Pancreas (tissue), 10 donors: ENCODE measurements around the gene CCDC127. TPM values are rescaled to one million over a fixed set of nuclear protein-coding genes. Genes with fewer than 3 reads are reported as not detected.

Experiments used
- ATAC-seq, 4 donors: fragments of 200-7000 bp; cut with Tn5 transposase; one replicate each; pipeline versions ENCODE4 v1.8.0 to v1.9.1; 2020; ENCODE audit warnings: mild to moderate bottlenecking in 4 of 4, moderate library complexity in 4 of 4
- DNase-seq, 6 donors: peaks; one replicate each; pipeline ENCODE4 v3.0.0-alpha.2; 2020
- FAIRE-seq: peaks from 2 replicates; lab custom pipeline; 2012; peaks lifted over from hg19 to GRCh38; lab: Jason Lieb, UNC
- H3K27ac ChIP-seq, 4 donors: fragments of 200-600 bp; sonication (generic); 1 replicate in 3 of 4; 2 replicates in 1 of 4; pipeline versions ENCODE4 v1.5.0 to v1.8.0; 2020
- H3K27me3 ChIP-seq, 4 donors: fragments of 200-600 bp; one replicate each; pipeline ENCODE4 v1.8.0; 2021
- H3K36me3 ChIP-seq, 3 donors: fragments of 200-600 bp; sonication (generic) in 1 of 3; one replicate each; pipeline versions ENCODE4 v1.5.0 to v1.8.0; 2020 to 2021
- H3K4me1 ChIP-seq, 3 donors: fragments of 200-600 bp; one replicate each; pipeline ENCODE4 v1.8.0; 2021
- H3K4me3 ChIP-seq, 4 donors: fragments of 200-600 bp; sonication (generic) in 2 of 4; one replicate each; pipeline versions ENCODE4 v1.5.0 to v1.8.0; 2020 to 2021
- H3K9me3 ChIP-seq, 4 donors: fragments of 200-600 bp; one replicate each; pipeline ENCODE4 v1.8.0; 2021
- CTCF ChIP-seq, 4 donors: fragments of 200-600 bp; sonication (generic) in 3 of 4; IDR thresholded peaks; one replicate each; pipeline versions ENCODE4 v1.5.0 to v1.8.0; 2021; ENCODE audit warnings: antibody characterized with exemption in 4 of 4
- WGBS, 2 donors: extraction: QIAGEN DNeasy Blood & Tissue Kit; methylation state at CpG; one replicate each; pipeline ENCODE4 v1.1.7; 2013; 5-methylcytosine and 5-hydroxymethylcytosine counted together
- intact Hi-C, 3 donors: fragments of 100-400 bp; cut with DNase I; formaldehyde crosslinking; loops; one replicate each; pipeline versions ENCODE4 v1.11.1 to v1.14.2; 2022
- polyA plus RNA-seq, 2 donors: library from polyadenylated mRNA; stranded (reverse); fragments of 200-250 nt; gene quantifications; one replicate each; pipeline ENCODE4 v1.2.3, GENCODE V29; 2013
- total RNA-seq, 6 donors: library from RNA; stranded (reverse); fragmentation: NEBNext Ultra II Directional in 4 of 6; extraction: Animal tissue kit (Norgen Biotek cat#: 25700) in 4 of 6; gene quantifications; one replicate each; pipeline versions ENCODE4 v1.2.1 to v1.2.4, GENCODE V29; 2021 to 2023
- donor health status: healthy with polysubstance abuse.
- donor health status: DM: no; HTN: no; CAD: no; lungs with moderate emphysema.
- donor health status: DM: no; HTN: no; CAD: no.
- donor health status: control.
- donor health status: control.
- donor health status: Bipolar disorder and iron deficiency.
- donor health status: DM: yes; HTN: yes; CAD: no.
- donor health status: DM: no; HTN: no; CAD: no.
- donor health status: DM: no; HTN: no; CAD: no.
- donor health status: DM: yes; HTN: yes; CAD: no.

The CCDC127 gene
- total and polyA plus RNA-seq, 8 donors = 1.2 to 3.9 (median 1.9) TPM

- Histone ChIP-seq H3K9me3 (no peaks in the 10 kb centered on the region), H3K27ac (no peak overlapping the region), H3K36me3 (no peaks in the 10 kb centered on the region), H3K27me3 (no peaks in the 10 kb centered on the region), H3K4me1 (peaks cover 0 to 5% (median 4%) of the 10 kb centered on the region in 3 donors), H3K4me3 (no peak overlapping the region)
- DNase-seq (peak in 2 of 6 donors; percentile 19 to 52), ATAC-seq (no peak), FAIRE-seq (no peak)
- no peak for TF ChIP-seq CTCF (IDR thresholded peaks at IDR 0.05)
- WGBS, 2 donors = 67 to 74% methylated on average over 11 of the region's 11 CpGs
- intact Hi-C loops = no loop called here
These were observed 28.0 kb downstream of the CCDC127 start for GRCh38 chr5:189976-190365.

GRCh38 chr5:189486-189885, 28.5 kb downstream of the CCDC127 start:
- Histone ChIP-seq H3K9me3 (no peaks in the 10 kb centered on the region), H3K4me1 (peaks cover 0 to 5% (median 4%) of the 10 kb centered on the region in 3 donors), H3K36me3 (no peaks in the 10 kb centered on the region), H3K27ac (no peak overlapping the region), H3K27me3 (no peaks in the 10 kb centered on the region), H3K4me3 (no peak overlapping the region)
- intact Hi-C loops = no loop called here
- WGBS, 2 donors = 81 to 91% methylated on average over 10 of the region's 10 CpGs
- FAIRE-seq (no peak), DNase-seq (peak in 1 of 6 donors; percentile 50), ATAC-seq (no peak)
- no peak for TF ChIP-seq CTCF (IDR thresholded peaks at IDR 0.05)

- Histone ChIP-seq H3K4me1 (peaks cover 0 to 5% (median 4%) of the 10 kb centered on the region in 3 donors), H3K27me3 (no peaks in the 10 kb centered on the region), H3K36me3 (no peaks in the 10 kb centered on the region), H3K4me3 (peak overlapping the region in 2 of 4 donors; percentile 16 to 19), H3K27ac (no peak overlapping the region), H3K9me3 (no peaks in the 10 kb centered on the region)
- peak; percentile 74 to 94 (median 90) for DNase-seq
- no peak for FAIRE-seq
- peak; percentile 79 to 96 (median 91) for ATAC-seq
- 30 to 35% methylated on average over 35 to 37 of the region's 37 CpGs for WGBS, 2 donors
- TF ChIP-seq CTCF (IDR thresholded peaks at IDR 0.05) = peak; percentile 91 to 96 (median 93)
- intact Hi-C loops = no loop called here
These were observed 29.2 kb downstream of the CCDC127 start for GRCh38 chr5:188488-189481.

GRCh38 chr5:187617-188451, 30.1 kb downstream of the CCDC127 start:
- Histone ChIP-seq H3K9me3 (no peaks in the 10 kb centered on the region), H3K4me1 (peaks cover 0 to 5% (median 4%) of the 10 kb centered on the region in 3 donors), H3K27ac (no peak overlapping the region), H3K36me3 (no peaks in the 10 kb centered on the region), H3K4me3 (peak overlapping the region in 2 of 4 donors; percentile 16 to 19), H3K27me3 (no peaks in the 10 kb centered on the region)
- ATAC-seq = no peak
- FAIRE-seq = no peak
- 37 to 46% methylated on average over 18 to 21 of the region's 21 CpGs for WGBS, 2 donors
- intact Hi-C loops = no loop called here
- no peak for TF ChIP-seq CTCF (IDR thresholded peaks at IDR 0.05)
- peak in 1 of 6 donors; percentile 51 for DNase-seq
